GM12892 (cell line): ENCODE results near the gene RUBCNL.

Experiments used
- POLR2A ChIP-seq: IDR thresholded peaks from 2 replicates; pipeline ENCODE4 v1.6.1; 2011; ENCODE audit warnings: low read depth, low read length, control low read depth
- POLR2AphosphoS5 ChIP-seq: IDR thresholded peaks from 2 replicates; pipeline ENCODE4 v1.6.1; 2011; ENCODE audit warnings: low read depth, low read length, control low read depth

DNA sequence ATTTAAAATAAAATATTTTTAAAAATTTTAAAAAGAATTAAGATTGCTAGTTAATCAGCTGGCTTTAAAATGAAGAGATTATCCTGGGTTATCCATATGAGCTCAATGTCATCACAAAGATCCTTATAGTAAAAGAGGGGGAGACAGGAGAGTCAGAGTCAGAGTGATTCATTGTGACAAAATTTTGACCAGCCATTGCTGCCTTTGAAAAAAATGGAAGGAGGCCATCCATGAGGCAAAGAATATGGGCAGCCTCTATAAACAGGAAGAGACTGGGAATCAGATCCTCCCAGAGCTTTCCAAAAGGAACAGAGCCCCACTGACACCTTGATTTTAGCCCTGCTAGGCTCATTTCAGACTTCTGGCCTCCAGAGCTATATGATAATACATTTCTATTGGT is 9.3 kb upstream of the RUBCNL start:
- TF ChIP-seq POLR2A = no peak
- TF ChIP-seq POLR2AphosphoS5 = no peak
